SJCRH30 (cell line): ENCODE results near the gene TRPV4. TPM values are rescaled to one million over a fixed set of nuclear protein-coding genes. Genes with fewer than 3 reads are reported as not detected.

Source experiments
- DNase-seq, 2 experiments: peaks; one replicate each; pipeline ENCODE4 v3.0.0-alpha.2; 2015 to 2020
- H3K27ac ChIP-seq: fragments of 250-450 bp; sonication (Bioruptor Pico); 2 replicates; pipeline ENCODE4 v1.5.1; 2020; ENCODE audit warnings: mild to moderate bottlenecking, moderate library complexity
- H3K27me3 ChIP-seq: fragments of 250-450 bp; sonication (Bioruptor Pico); 2 replicates; pipeline ENCODE4 v1.5.1; 2020; ENCODE audit warnings: mild to moderate bottlenecking, moderate library complexity
- H3K36me3 ChIP-seq: fragments of 250-450 bp; sonication (Bioruptor Pico); 2 replicates; pipeline ENCODE4 v1.5.1; 2020; ENCODE audit warnings: mild to moderate bottlenecking, moderate library complexity
- H3K4me1 ChIP-seq: fragments of 250-450 bp; sonication (Bioruptor Pico); 2 replicates; pipeline ENCODE4 v1.5.1; 2020; ENCODE audit warnings: mild to moderate bottlenecking, moderate library complexity
- H3K4me3 ChIP-seq: fragments of 250-450 bp; sonication (Bioruptor Pico); 2 replicates; pipeline ENCODE4 v1.5.1; 2020; ENCODE audit warnings: mild to moderate bottlenecking, moderate library complexity
- H3K9me3 ChIP-seq: fragments of 250-450 bp; sonication (Bioruptor Pico); replicated peaks from 2 replicates; pipeline ENCODE4 v1.5.1; 2020; ENCODE audit warnings: mild to moderate bottlenecking, moderate library complexity
- total RNA-seq: library from RNA; depleted of rRNA; stranded (reverse); fragments of >200 nt; shearing (Covaris generic); gene quantifications from 2 replicates; pipeline ENCODE4 v1.2.3, GENCODE V29; 2014; rRNA removed

The TRPV4 gene
- total RNA-seq, 1 experiment from 2014 or later = 2.4 TPM

- Histone ChIP-seq H3K27ac (no peak overlapping the region), H3K4me3 (no peak overlapping the region), H3K27me3 (no peaks in the 10 kb centered on the region), H3K36me3 (no peaks in the 10 kb centered on the region), H3K9me3 (no peaks in the 10 kb centered on the region), H3K4me1 (peaks cover 8% of the 10 kb centered on the region)
- no peak for DNase-seq
Measured at GRCh38 chr12:109737126-109737525, 96.1 kb downstream of the TRPV4 start.

GRCh38 chr12:109736552-109737108 lies 96.6 kb downstream of the TRPV4 start:
- no peak overlapping the region for H3K4me3 ChIP-seq
- no peaks in the 10 kb centered on the region for H3K27me3 ChIP-seq
- no peaks in the 10 kb centered on the region for H3K36me3 ChIP-seq
- H3K9me3 ChIP-seq = no peaks in the 10 kb centered on the region
- peaks cover 8% of the 10 kb centered on the region for H3K4me1 ChIP-seq
- DNase-seq = peak; percentile 57 to 60
- no peak overlapping the region for H3K27ac ChIP-seq

GRCh38 chr12:109735825-109736551 lies 97.2 kb downstream of the TRPV4 start:
- no peak overlapping the region for H3K4me3 ChIP-seq
- H3K36me3 ChIP-seq = no peaks in the 10 kb centered on the region
- H3K9me3 ChIP-seq = no peaks in the 10 kb centered on the region
- H3K27ac ChIP-seq = no peak overlapping the region
- H3K4me1 ChIP-seq = peaks cover 8% of the 10 kb centered on the region
- H3K27me3 ChIP-seq = no peaks in the 10 kb centered on the region
- DNase-seq = no peak

GRCh38 chr12:109735051-109735521 lies 98.1 kb downstream of the TRPV4 start:
- no peak for DNase-seq

GRCh38 chr12:109734219-109735000 lies 98.8 kb downstream of the TRPV4 start:
- Histone ChIP-seq H3K27ac (peak overlapping the region; percentile 66), H3K4me3 (peak overlapping the region; percentile 39), H3K27me3 (no peaks in the 10 kb centered on the region), H3K4me1 (peaks cover 8% of the 10 kb centered on the region), H3K9me3 (no peaks in the 10 kb centered on the region), H3K36me3 (no peaks in the 10 kb centered on the region)
- DNase-seq = peak; percentile 86 to 90

More at GRCh38 chr12:109735051-109735521, 98.1 kb downstream of the TRPV4 start:
- Histone ChIP-seq H3K27me3 (no peaks in the 10 kb centered on the region), H3K36me3 (no peaks in the 10 kb centered on the region), H3K4me1 (peaks cover 8% of the 10 kb centered on the region), H3K27ac (no peak overlapping the region; the same call in 1 of the 2 replicates), H3K9me3 (no peaks in the 10 kb centered on the region), H3K4me3 (no peak overlapping the region)

Other genes starting within 250 kb of the TRPV4 start
- gene FAM222A, start 119.6 kb downstream of the TRPV4 start, total RNA-seq = 17.5 and 18.9 TPM in 2 replicates
- 37.4 and 39.9 TPM in 2 replicates for gene GLTP, start 47.1 kb upstream of the TRPV4 start, total RNA-seq
- gene TCHP, start 66.9 kb upstream of the TRPV4 start, total RNA-seq = 19.0 and 21.1 TPM in 2 replicates
- 31.4 and 38.0 TPM in 2 replicates for gene GIT2, start 163.0 kb upstream of the TRPV4 start, total RNA-seq
- gene ANKRD13A, start 166.0 kb upstream of the TRPV4 start, total RNA-seq = 32.7 and 37.4 TPM in 2 replicates
- 12.3 and 13.1 TPM in 2 replicates for gene C12orf76, start 215.1 kb upstream of the TRPV4 start, total RNA-seq